Peyer's patch (tissue), 4 donors: ENCODE results near the gene ASAP2.

Experiments used
- CTCF ChIP-seq, 6 experiments: fragments of 450-650 bp in 4 of 6; fragments of 200-600 bp in 2 of 6; sonication (generic) in 1 of 6; IDR thresholded peaks; one replicate each; pipeline ENCODE4 v1.5.1; 2017 to 2019; ENCODE audit warnings: antibody characterized with exemption in 6 of 6, mild to moderate bottlenecking in 3 of 6, moderate library complexity in 1 of 6
- POLR2A ChIP-seq, 2 donors: fragments of 450-650 bp; IDR thresholded peaks; one replicate each; pipeline ENCODE4 v1.5.1; 2017; ENCODE audit warnings: antibody characterized with exemption in 2 of 2, mild to moderate bottlenecking in 2 of 2, moderate library complexity in 2 of 2

GRCh38 chr2:9365498-9366019 is 158.9 kb downstream of the ASAP2 start:
- TF ChIP-seq CTCF (IDR thresholded peaks at IDR 0.05) (no peak), POLR2A (IDR thresholded peaks at IDR 0.05) (no peak)
